IMR-90 (cell line): ENCODE data around the gene FAM168A. TPM values are rescaled to one million over a fixed set of nuclear protein-coding genes. Genes with fewer than 3 reads are reported as not detected.

Experiments used
- ATAC-seq: fragments of 200-7000 bp; cut with Tn5 transposase; 2 replicates; pipeline ENCODE4 v1.9.1; 2020; ENCODE audit warnings: low read depth, mild to moderate bottlenecking, moderate library complexity
- BruUV-seq: library from RNA; stranded (reverse); fragments of 400-500 nt; replicated peaks from 2 replicates; lab custom pipeline; 2021; lab: Mats Ljungman, UMichigan
- CTCF ChIA-PET: fragments of 300-600 bp; formaldehyde crosslinking; extraction: SDS; loops from one replicate; lab custom pipeline; 2021; ENCODE audit warnings: antibody characterized with exemption; lab: Yijun Ruan, JAX
- POLR2A ChIA-PET: fragments of 300-600 bp; sonication (Branson Sonifier 250); formaldehyde crosslinking; loops from one replicate; lab custom pipeline; 2022; ENCODE audit warnings: antibody characterized with exemption; ENCODE audit not compliant: unreplicated experiment; lab: Charles Lee
- DNase-seq: peaks from one replicate; pipeline ENCODE4 v3.0.0; 2013
- H2AFZ ChIP-seq: replicated peaks from 2 replicates; pipeline ENCODE3; 2013; ENCODE audit warnings: low read length, mild to moderate bottlenecking; ENCODE audit not compliant: poor library complexity
- H2AK5ac ChIP-seq: 2 replicates; pipeline ENCODE4 v1.6.1; 2013; ENCODE audit warnings: low read depth, low read length, inconsistent platforms
- H2AK9ac ChIP-seq: replicated peaks from 2 replicates; pipeline ENCODE3; 2013; ENCODE audit warnings: mild to moderate bottlenecking, low read depth, low read length, moderate library complexity; ENCODE audit not compliant: poor library complexity
- H2BK120ac ChIP-seq: 2 replicates; pipeline ENCODE4 v1.6.1; 2013; ENCODE audit warnings: low read depth, low read length, inconsistent platforms
- H2BK15ac ChIP-seq: 3 replicates; pipeline ENCODE4 v1.6.1; 2013; ENCODE audit warnings: low read depth, low read length, inconsistent platforms
- H2BK20ac ChIP-seq: 2 replicates; pipeline ENCODE4 v1.6.1; 2013; ENCODE audit warnings: low read depth, mild to moderate bottlenecking, inconsistent platforms, low read length, moderate library complexity
- H2BK5ac ChIP-seq: 2 replicates; pipeline ENCODE4 v1.6.1; 2013; ENCODE audit warnings: mild to moderate bottlenecking, low read depth, low read length, inconsistent platforms; ENCODE audit not compliant: poor library complexity, severe bottlenecking
- H3K14ac ChIP-seq: replicated peaks from 2 replicates; pipeline ENCODE4 v1.6.1; 2013; ENCODE audit warnings: low read depth, low read length, inconsistent platforms
- H3K18ac ChIP-seq: 2 replicates; pipeline ENCODE4 v1.6.1; 2013; ENCODE audit warnings: low read depth, low read length, control low read depth
- H3K23ac ChIP-seq: 2 replicates; pipeline ENCODE4 v1.6.1; 2013; ENCODE audit warnings: low read depth, low read length, inconsistent platforms
- H3K27ac ChIP-seq: 2 replicates; pipeline ENCODE4 v1.5.1; 2013; ENCODE audit warnings: mild to moderate bottlenecking, control low read depth, low read length; ENCODE audit not compliant: insufficient read depth
- H3K27me3 ChIP-seq: 2 replicates; pipeline ENCODE4 v1.6.1; 2013; ENCODE audit warnings: low read length; ENCODE audit not compliant: control insufficient read depth, insufficient read depth
- H3K36me3 ChIP-seq: 2 replicates; pipeline ENCODE4 v1.6.1; 2013; ENCODE audit warnings: low read length, mixed read lengths; ENCODE audit not compliant: control insufficient read depth, insufficient read depth
- H3K4ac ChIP-seq: 2 replicates; pipeline ENCODE4 v1.6.1; 2013; ENCODE audit warnings: low read depth, low read length, inconsistent platforms
- H3K4me1 ChIP-seq: 2 replicates; pipeline ENCODE4 v1.6.1; 2013; ENCODE audit warnings: low read length, mixed read lengths; ENCODE audit not compliant: control insufficient read depth, insufficient read depth
- H3K4me2 ChIP-seq: 2 replicates; pipeline ENCODE4 v1.6.1; 2013; ENCODE audit warnings: low read depth, mild to moderate bottlenecking, control low read depth, low read length, moderate library complexity
- H3K4me3 ChIP-seq: 2 replicates; pipeline ENCODE4 v1.5.1; 2013; ENCODE audit warnings: low read depth, mild to moderate bottlenecking, control low read depth, low read length, moderate library complexity; ENCODE audit not compliant: insufficient read depth
- H3K56ac ChIP-seq: 2 replicates; pipeline ENCODE4 v1.6.1; 2013; ENCODE audit warnings: low read length, inconsistent platforms; ENCODE audit not compliant: insufficient read depth; ENCODE audit errors: extremely low read depth
- H3K79me1 ChIP-seq, 2 experiments: 2 replicates each; pipeline ENCODE4 v1.6.1; 2013; ENCODE audit warnings: low read length in 2 of 2, inconsistent platforms in 1 of 2, low read depth in 1 of 2
- H3K9ac ChIP-seq: 2 replicates; pipeline ENCODE4 v1.6.1; 2013; ENCODE audit warnings: low read depth, low read length, control low read depth
- H3K9me1 ChIP-seq: 2 replicates; pipeline ENCODE4 v1.6.1; 2013; ENCODE audit warnings: low read length, inconsistent platforms; ENCODE audit not compliant: insufficient read depth
- H3K9me3 ChIP-seq: 2 replicates; pipeline ENCODE4 v1.6.1; 2013; ENCODE audit warnings: low read length; ENCODE audit not compliant: control insufficient read depth, insufficient read depth
- H4K20me1 ChIP-seq: 2 replicates; pipeline ENCODE4 v1.6.1; 2013; ENCODE audit warnings: low read length, inconsistent platforms; ENCODE audit not compliant: insufficient read depth
- H4K5ac ChIP-seq: 2 replicates; pipeline ENCODE4 v1.6.1; 2013; ENCODE audit warnings: mild to moderate bottlenecking, low read depth, low read length, control low read depth
- H4K8ac ChIP-seq, 2 experiments: 2 replicates each; pipeline ENCODE4 v1.6.1; 2013; ENCODE audit warnings: low read depth in 2 of 2, low read length in 2 of 2, control low read depth in 1 of 2, inconsistent platforms in 1 of 2
- H4K91ac ChIP-seq: 2 replicates; pipeline ENCODE4 v1.6.1; 2013; ENCODE audit warnings: low read depth, low read length, inconsistent platforms; ENCODE audit not compliant: insufficient read depth
- BHLHE40 ChIP-seq: fragments of 150-350 bp; IDR thresholded peaks from 2 replicates; pipeline ENCODE4 v1.6.1; 2016; ENCODE audit warnings: mild to moderate bottlenecking, low read depth, low read length
- CHD1 ChIP-seq: IDR thresholded peaks from 2 replicates; pipeline ENCODE4 v1.6.1; 2012; ENCODE audit warnings: low read depth, low read length, improper control_type of control experiment
- ELK1 ChIP-seq: fragments of 150-350 bp; IDR thresholded peaks from 2 replicates; pipeline ENCODE4 v1.6.1; 2016; ENCODE audit warnings: low read depth, mild to moderate bottlenecking, low read length, moderate library complexity, borderline replicate concordance
- FOS ChIP-seq: fragments of 150-350 bp; IDR thresholded peaks from 2 replicates; pipeline ENCODE4 v1.6.1; 2016; ENCODE audit warnings: low read depth, low read length
- MAZ ChIP-seq: IDR thresholded peaks from 2 replicates; pipeline ENCODE4 v1.6.1; 2012; ENCODE audit warnings: low read depth, mild to moderate bottlenecking, low read length, improper control_type of control experiment, moderate library complexity, borderline replicate concordance
- MXI1 ChIP-seq: IDR thresholded peaks from 2 replicates; pipeline ENCODE4 v1.6.1; 2012; ENCODE audit warnings: low read depth, mild to moderate bottlenecking, low read length, moderate library complexity, borderline replicate concordance
- NFE2L2 ChIP-seq: fragments of 150-350 bp; IDR thresholded peaks from 2 replicates; pipeline ENCODE4 v1.6.1; 2016; ENCODE audit warnings: low read depth, mild to moderate bottlenecking, low read length
- RAD21 ChIP-seq: IDR thresholded peaks from 2 replicates; pipeline ENCODE4 v1.6.1; 2012; ENCODE audit warnings: low read length, improper control_type of control experiment
- RCOR1 ChIP-seq: IDR thresholded peaks from 2 replicates; pipeline ENCODE4 v1.6.1; 2012; ENCODE audit warnings: mild to moderate bottlenecking, low read length, improper control_type of control experiment; ENCODE audit not compliant: insufficient replicate concordance
- USF2 ChIP-seq: fragments of 150-350 bp; IDR thresholded peaks from 2 replicates; pipeline ENCODE4 v1.6.1; 2017; ENCODE audit warnings: mild to moderate bottlenecking, antibody characterized with exemption, low read length, low read depth
- dilution Hi-C: fragments of 300-500 bp; cut with HindIII; formaldehyde crosslinking; loops from one replicate; pipeline ENCODE4 v1.14.3; 2018; ENCODE audit warnings: low sequenced_read_pairs; ENCODE audit not compliant: unreplicated experiment
- in situ Hi-C: fragments of 300-500 bp; cut with MboI; formaldehyde crosslinking; loops from 3 replicates; pipeline ENCODE4 v1.14.3; 2019; ENCODE audit warnings: low sequenced_read_pairs, inconsistent platforms, mixed read lengths
- intact Hi-C: fragments of 100-400 bp; cut with micrococcal nuclease; formaldehyde crosslinking; loops from 2 replicates; pipeline ENCODE4 v1.10.0; 2022
- polyA plus RNA-seq, 3 experiments: library from polyadenylated mRNA; depleted of rRNA; stranded (reverse); fragments of >200 nt; gene quantifications; 2 replicates each; pipeline ENCODE4 v1.2.3, GENCODE V29; 2012; ENCODE audit warnings: low replicate concordance in 1 of 3
- total RNA-seq: library from RNA; depleted of rRNA; stranded (reverse); fragments of >200 nt; gene quantifications from 2 replicates; pipeline ENCODE4 v1.2.3, GENCODE V29; 2012

The FAM168A gene
- total and polyA plus RNA-seq, 2 of the 4 experiments (the other 2 are of a cell fraction) = 13.1 to 22.8 TPM

GRCh38 chr11:73475549-73476095 lies 122.3 kb downstream of the FAM168A start:
- Histone ChIP-seq H4K5ac (no peak overlapping the region), H2BK15ac (no peak overlapping the region), H3K27ac (no peak overlapping the region), H3K9me1 (no peaks in the 10 kb centered on the region), H3K23ac (no peak overlapping the region), H2AK9ac (no peak overlapping the region), H2BK5ac (no peak overlapping the region), H4K91ac (no peak overlapping the region), H3K36me3 (no peaks in the 10 kb centered on the region), H2BK20ac (no peak overlapping the region), H4K8ac (no peak overlapping the region), H3K4me3 (no peak overlapping the region), H3K27me3 (no peaks in the 10 kb centered on the region), H3K9me3 (no peaks in the 10 kb centered on the region; the same call in 1 of the 2 replicates), H3K9ac (no peak overlapping the region), H3K14ac (no peak overlapping the region), H3K4me1 (no peaks in the 10 kb centered on the region), H2BK120ac (no peak overlapping the region), H4K20me1 (peaks cover 5% of the 10 kb centered on the region; the same call in 1 of the 2 replicates), H3K4ac (no peak overlapping the region), H3K56ac (no peak overlapping the region), H3K79me1 (peaks cover 11 to 18% of the 10 kb centered on the region in 2 experiments; a peak in 3 of 4 replicates), H3K18ac (no peak overlapping the region), H2AFZ (no peak overlapping the region), H2AK5ac (no peak overlapping the region), H3K4me2 (no peak overlapping the region)
- DNase-seq (no peak), ATAC-seq (no peak)
- intact Hi-C loops = no loop called here
- no TSS peak for BruUV-seq
- in situ Hi-C loops = no loop called here
- TF ChIP-seq MXI1 = no peak
- TF ChIP-seq RCOR1 = no peak
- TF ChIP-seq RAD21 = no peak
- no peak for TF ChIP-seq CHD1
- no peak for TF ChIP-seq ELK1
- TF ChIP-seq USF2 = no peak
- TF ChIP-seq MAZ = no peak
- no peak for TF ChIP-seq BHLHE40
- no peak for TF ChIP-seq FOS
- no peak for TF ChIP-seq NFE2L2
- ChIA-PET CTCF (no interaction called here), POLR2A (no interaction called here)
- dilution Hi-C loops = no loop called here
